Psoas muscle (tissue), 8 donors: ENCODE measurements around the gene EMC10. TPM values are rescaled to one million over a fixed set of nuclear protein-coding genes. Genes with fewer than 3 reads are reported as not detected.
"Not testable (repeated sequence)": the region's sequence is repeated elsewhere in the genome, so short reads cannot be mapped to it uniquely, and the experiment has no call there.

Experiments used
- ATAC-seq, 4 donors: fragments of 200-7000 bp; cut with Tn5 transposase; one replicate each; pipeline ENCODE4 v1.9.1; 2020; ENCODE audit warnings: moderate library complexity in 3 of 4, mild to moderate bottlenecking in 2 of 4
- DNase-seq, 2 donors: peaks; one replicate each; pipeline ENCODE4 v3.0.0-alpha.2; 2020
- H3K27ac ChIP-seq: fragments of 200-600 bp; one replicate; pipeline ENCODE4 v1.8.0; 2022
- H3K27me3 ChIP-seq, 3 donors: fragments of 200-600 bp in 1 of 3; one replicate each; pipeline versions ENCODE4 v1.6.1 to v1.8.0; 2013 to 2022; ENCODE audit warnings: low read length in 2 of 3, mild to moderate bottlenecking in 2 of 3, moderate library complexity in 1 of 3; ENCODE audit not compliant: insufficient read depth in 3 of 3
- H3K36me3 ChIP-seq, 2 donors: fragments of 200-600 bp in 1 of 2; one replicate each; pipeline versions ENCODE4 v1.6.1 to v1.8.0; 2013 to 2022; ENCODE audit warnings: low read depth in 1 of 2, mild to moderate bottlenecking in 1 of 2, moderate library complexity in 1 of 2; ENCODE audit not compliant: insufficient read depth in 1 of 2
- H3K4me1 ChIP-seq: fragments of 200-600 bp; one replicate; pipeline ENCODE4 v1.8.0; 2022
- H3K4me3 ChIP-seq: fragments of 200-600 bp; one replicate; pipeline ENCODE4 v1.8.0; 2022; ENCODE audit warnings: mild to moderate bottlenecking
- H3K9me3 ChIP-seq: fragments of 200-600 bp; one replicate; pipeline ENCODE4 v1.8.0; 2022
- CTCF ChIP-seq: fragments of 200-600 bp; IDR thresholded peaks from one replicate; pipeline ENCODE4 v1.8.0; 2022; ENCODE audit warnings: antibody characterized with exemption
- WGBS, 3 donors: extraction: QIAGEN DNeasy Blood & Tissue Kit; methylation state at CpG; one replicate each; pipeline versions ENCODE4 v1.1.6 to v1.1.7; 2013; 5-methylcytosine and 5-hydroxymethylcytosine counted together
- intact Hi-C, 2 donors: fragments of 100-400 bp; cut with DNase I; formaldehyde crosslinking; loops; one replicate each; pipeline versions ENCODE4 v1.11.0 to v1.14.2; 2022
- polyA plus RNA-seq, 3 donors: library from polyadenylated mRNA; stranded (reverse); fragments of 200-250 nt; gene quantifications; one replicate each; pipeline ENCODE4 v1.2.3, GENCODE V29; 2013
- total RNA-seq, 4 donors: library from RNA; stranded (reverse); fragmentation: NEBNext Ultra II Directional in 2 of 4; extraction: Animal tissue kit (Norgen Biotek cat#: 25700) in 2 of 4; gene quantifications; one replicate each; pipeline versions ENCODE4 v1.2.1 to v1.2.4, GENCODE V29; 2021 to 2023
- donor health status: healthy with polysubstance abuse.
- donor health status: DM: no; HTN: no; CAD: no; lungs with moderate emphysema.
- donor health status: Bipolar disorder and iron deficiency.
- donor health status: healthy.
- donor health status: DM: yes; HTN: yes; CAD: no.
- donor health status: DM: no; HTN: no; CAD: no.
- donor health status: DM: no; HTN: no; CAD: no.
- donor health status: DM: yes; HTN: yes; CAD: no.

The EMC10 gene
- total and polyA plus RNA-seq, 7 donors: 32.6 to 47.5 (median 37.6) TPM

DNA sequence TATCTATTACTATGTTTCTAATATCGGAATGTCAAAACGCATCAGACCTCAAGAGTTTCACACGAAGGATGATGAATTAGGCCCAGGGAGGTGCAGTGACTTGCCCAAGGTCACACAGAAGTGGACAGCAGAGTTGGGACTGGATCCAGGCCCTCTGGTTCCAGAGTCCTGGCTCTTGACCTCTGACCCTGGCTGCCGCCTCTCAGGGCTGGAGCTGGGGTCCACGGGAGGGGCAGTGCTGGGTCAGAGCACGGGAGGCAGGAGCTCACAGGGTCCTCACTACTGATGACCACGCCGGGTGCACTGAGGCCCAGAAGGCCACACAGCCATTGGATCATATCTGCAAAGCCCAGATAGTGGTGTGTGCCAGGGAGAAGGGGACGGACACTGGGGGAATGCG, 46.6 kb downstream of the EMC10 start:
- Histone ChIP-seq H3K27ac (no peak overlapping the region), H3K27me3 (peaks cover 0 to 3% (median 0%) of the 10 kb centered on the region in 3 donors), H3K36me3 (no peaks in the 10 kb centered on the region), H3K4me1 (no peaks in the 10 kb centered on the region), H3K4me3 (no peak overlapping the region), H3K9me3 (no peaks in the 10 kb centered on the region)
- intact Hi-C loops: no loop called here
- no peak for ATAC-seq
- no peak for DNase-seq
- WGBS, 3 donors: 84 to 87% (median 87%) methylated on average over 10 of the region's 10 CpGs
- TF ChIP-seq CTCF: no peak

- H3K27ac ChIP-seq, intact Hi-C loops, H3K4me3 ChIP-seq, H3K36me3 ChIP-seq, ATAC-seq, DNase-seq, H3K4me1 ChIP-seq, H3K9me3 ChIP-seq: not testable (repeated sequence)
- WGBS, 3 donors: 88 to 97% (median 91%) methylated on average over 3 of the region's 3 CpGs
- peaks cover 0 to 33% (median 5%) of the 10 kb centered on the region in 3 donors for H3K27me3 ChIP-seq
Measured at GRCh38 chr19:50528052-50528451, 51.7 kb downstream of the EMC10 start.

- H3K4me3 ChIP-seq: no peak overlapping the region
- no peaks in the 10 kb centered on the region for H3K36me3 ChIP-seq
- 48 to 58% (median 52%) methylated on average over 14 of the region's 14 CpGs for WGBS, 3 donors
- DNase-seq (no peak), ATAC-seq (no peak)
- intact Hi-C loops: no loop called here
- TF ChIP-seq CTCF: no peak
- no peak overlapping the region for H3K27ac ChIP-seq
- H3K4me1 ChIP-seq: no peaks in the 10 kb centered on the region
- H3K9me3 ChIP-seq: no peaks in the 10 kb centered on the region
- H3K27me3 ChIP-seq: peaks cover 0 to 40% (median 5%) of the 10 kb centered on the region in 3 donors
Measured at GRCh38 chr19:50531171-50531612, 54.9 kb downstream of the EMC10 start.

- 84 to 88% (median 87%) methylated on average over 4 of the region's 4 CpGs for WGBS, 3 donors
- no peaks in the 10 kb centered on the region for H3K4me1 ChIP-seq
- no peak overlapping the region for H3K27ac ChIP-seq
- H3K27me3 ChIP-seq: peaks cover 0 to 42% (median 5%) of the 10 kb centered on the region in 3 donors
- no peaks in the 10 kb centered on the region for H3K36me3 ChIP-seq
- ATAC-seq: no peak
- DNase-seq: no peak
- H3K4me3 ChIP-seq: no peak overlapping the region
- no peaks in the 10 kb centered on the region for H3K9me3 ChIP-seq
- TF ChIP-seq CTCF: no peak
- intact Hi-C loops: no loop called here
Measured at GRCh38 chr19:50532952-50533351, 56.6 kb downstream of the EMC10 start.

DNA sequence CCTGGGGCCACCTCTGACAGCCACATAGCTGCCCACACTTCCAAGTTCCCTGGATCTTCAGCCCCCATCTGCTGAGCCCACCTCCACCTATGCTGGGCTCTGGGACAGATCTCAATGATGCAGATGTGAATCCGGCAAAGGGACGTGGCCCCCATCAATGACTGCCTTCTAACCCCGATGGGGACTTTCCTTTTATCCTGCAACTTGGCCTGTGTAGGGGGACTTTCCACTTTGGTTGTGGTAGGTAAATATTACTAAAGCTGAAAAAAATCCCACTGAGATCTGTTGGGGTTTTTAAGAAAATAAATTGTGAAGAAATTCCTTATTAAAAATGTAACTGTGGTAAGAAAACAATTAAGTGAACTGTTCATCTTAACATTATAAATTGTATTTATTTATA, 58.2 kb downstream of the EMC10 start:
- H3K4me1 ChIP-seq: no peaks in the 10 kb centered on the region
- H3K9me3 ChIP-seq: no peaks in the 10 kb centered on the region
- H3K4me3 ChIP-seq: no peak overlapping the region
- intact Hi-C loops: no loop called here
- no peak overlapping the region for H3K27ac ChIP-seq
- DNase-seq (no peak), ATAC-seq (no peak)
- no peak for TF ChIP-seq CTCF
- 75 to 94% (median 82%) methylated on average over 3 of the region's 3 CpGs for WGBS, 3 donors
- H3K27me3 ChIP-seq: peaks cover 0 to 33% (median 5%) of the 10 kb centered on the region in 3 donors
- H3K36me3 ChIP-seq: no peaks in the 10 kb centered on the region
